Vagina (tissue), 2 donors: ENCODE measurements around the gene AKAP6. TPM values are rescaled to one million over a fixed set of nuclear protein-coding genes. Genes with fewer than 3 reads are reported as not detected.

Experiments
- DNase-seq, 2 donors: peaks; one replicate each; pipeline ENCODE4 v3.0.0-alpha.2; 2017; ENCODE audit errors: extremely low spot score in 2 of 2
- H3K27ac ChIP-seq: fragments of 200-600 bp; sonication (generic); one replicate; pipeline ENCODE4 v1.5.1; 2019
- H3K27me3 ChIP-seq: fragments of 200-600 bp; sonication (generic); one replicate; pipeline ENCODE4 v1.5.1; 2019
- H3K36me3 ChIP-seq, 2 donors: fragments of 200-600 bp; sonication (generic); one replicate each; pipeline ENCODE4 v1.5.1; 2017 to 2019
- H3K4me1 ChIP-seq: fragments of 200-600 bp; sonication (generic); one replicate; pipeline ENCODE4 v1.5.1; 2019
- H3K4me3 ChIP-seq, 2 donors: fragments of 200-600 bp; sonication (generic); 1 replicate in 1 of 2; 2 replicates in 1 of 2; pipeline ENCODE4 v1.5.1; 2016 to 2019
- H3K9me3 ChIP-seq: fragments of 200-600 bp; sonication (generic); one replicate; pipeline ENCODE4 v1.5.1; 2019
- CTCF ChIP-seq, 3 experiments: fragments of 450-650 bp in 2 of 3; fragments of 200-600 bp in 1 of 3; sonication (generic) in 1 of 3; IDR thresholded peaks; one replicate each; pipeline ENCODE4 v1.5.1; 2017 to 2019; ENCODE audit warnings: antibody characterized with exemption in 3 of 3, mild to moderate bottlenecking in 2 of 3, moderate library complexity in 2 of 3
- POLR2A ChIP-seq, 2 donors: fragments of 450-650 bp; IDR thresholded peaks; one replicate each; pipeline ENCODE4 v1.6.1; 2017; ENCODE audit warnings: antibody characterized with exemption in 2 of 2, mild to moderate bottlenecking in 2 of 2, moderate library complexity in 2 of 2
- POLR2AphosphoS5 ChIP-seq, 2 donors: sonication (generic); formaldehyde crosslinking; IDR thresholded peaks; one replicate each; pipeline ENCODE4 v1.9.0; 2017; ENCODE audit warnings: antibody characterized with exemption in 2 of 2, mild to moderate bottlenecking in 2 of 2, low read depth in 1 of 2; ENCODE audit not compliant: insufficient read depth in 1 of 2
- intact Hi-C: fragments of 100-400 bp; cut with DNase I; formaldehyde crosslinking; loops from one replicate; pipeline ENCODE4 v1.15.1; 2023
- total RNA-seq: library from RNA; depleted of rRNA; stranded (reverse); fragments of >200 nt; gene quantifications from one replicate; pipeline ENCODE4 v1.2.3, GENCODE V29; 2016

Gene AKAP6
- total RNA-seq, 1 donor from 2014 or later: 3.9 TPM

GRCh38 chr14:32618991-32619390 is 289.9 kb downstream of the AKAP6 start:
- H3K27me3 ChIP-seq: no peaks in the 10 kb centered on the region
- H3K9me3 ChIP-seq: no peaks in the 10 kb centered on the region
- no peak for DNase-seq
- H3K4me3 ChIP-seq: no peak overlapping the region
- no peak for TF ChIP-seq POLR2AphosphoS5 (IDR thresholded peaks at IDR 0.05; ENCODE audit: insufficient read depth in 1 of 2, low read depth in 1 of 2)
- TF ChIP-seq POLR2A (IDR thresholded peaks at IDR 0.05): no peak
- TF ChIP-seq CTCF (IDR thresholded peaks at IDR 0.05): no peak
- no peak overlapping the region for H3K27ac ChIP-seq
- intact Hi-C loops: no loop called here
- no peaks in the 10 kb centered on the region for H3K4me1 ChIP-seq
- no peaks in the 10 kb centered on the region for H3K36me3 ChIP-seq

GRCh38 chr14:32620303-32620702 is 291.2 kb downstream of the AKAP6 start:
- no peaks in the 10 kb centered on the region for H3K27me3 ChIP-seq
- no peaks in the 10 kb centered on the region for H3K9me3 ChIP-seq
- TF ChIP-seq POLR2A (IDR thresholded peaks at IDR 0.05): no peak
- TF ChIP-seq POLR2AphosphoS5 (IDR thresholded peaks at IDR 0.05; ENCODE audit: insufficient read depth in 1 of 2, low read depth in 1 of 2): no peak
- no peak for DNase-seq
- H3K36me3 ChIP-seq: no peaks in the 10 kb centered on the region
- intact Hi-C loops: no loop called here
- no peak overlapping the region for H3K4me3 ChIP-seq
- no peaks in the 10 kb centered on the region for H3K4me1 ChIP-seq
- H3K27ac ChIP-seq: no peak overlapping the region

- H3K9me3 ChIP-seq: no peaks in the 10 kb centered on the region
- no peaks in the 10 kb centered on the region for H3K36me3 ChIP-seq
- H3K27ac ChIP-seq: no peak overlapping the region
- TF ChIP-seq POLR2AphosphoS5 (IDR thresholded peaks at IDR 0.05; ENCODE audit: insufficient read depth in 1 of 2, low read depth in 1 of 2) (no peak), POLR2A (IDR thresholded peaks at IDR 0.05) (no peak), CTCF (IDR thresholded peaks at IDR 0.05) (no peak)
- H3K27me3 ChIP-seq: no peaks in the 10 kb centered on the region
- intact Hi-C loops: no loop called here
- DNase-seq: no peak
- H3K4me1 ChIP-seq: no peaks in the 10 kb centered on the region
- no peak overlapping the region for H3K4me3 ChIP-seq
These were observed 291.6 kb downstream of the AKAP6 start for GRCh38 chr14:32620724-32621123.

GRCh38 chr14:32621585-32621984 is 292.5 kb downstream of the AKAP6 start:
- TF ChIP-seq POLR2AphosphoS5 (IDR thresholded peaks at IDR 0.05; ENCODE audit: insufficient read depth in 1 of 2, low read depth in 1 of 2) (no peak), CTCF (IDR thresholded peaks at IDR 0.05) (no peak), POLR2A (IDR thresholded peaks at IDR 0.05) (no peak)
- H3K4me1 ChIP-seq: no peaks in the 10 kb centered on the region
- intact Hi-C loops: no loop called here
- H3K4me3 ChIP-seq: no peak overlapping the region
- no peak for DNase-seq
- no peaks in the 10 kb centered on the region for H3K27me3 ChIP-seq
- no peaks in the 10 kb centered on the region for H3K9me3 ChIP-seq
- no peaks in the 10 kb centered on the region for H3K36me3 ChIP-seq
- H3K27ac ChIP-seq: no peak overlapping the region

- no peak overlapping the region for H3K4me3 ChIP-seq
- TF ChIP-seq POLR2A (IDR thresholded peaks at IDR 0.05): no peak
- TF ChIP-seq CTCF (IDR thresholded peaks at IDR 0.05): no peak
- TF ChIP-seq POLR2AphosphoS5 (IDR thresholded peaks at IDR 0.05; ENCODE audit: insufficient read depth in 1 of 2, low read depth in 1 of 2): no peak
- no peak overlapping the region for H3K27ac ChIP-seq
- no peaks in the 10 kb centered on the region for H3K9me3 ChIP-seq
- no peak for DNase-seq
- no peaks in the 10 kb centered on the region for H3K27me3 ChIP-seq
- intact Hi-C loops: no loop called here
- H3K36me3 ChIP-seq: no peaks in the 10 kb centered on the region
- no peaks in the 10 kb centered on the region for H3K4me1 ChIP-seq
These were observed 293.6 kb downstream of the AKAP6 start for GRCh38 chr14:32622742-32623141.
